GM18861 (cell line): ENCODE results near the gene FAM237B.

ENCODE experiments used
- ATAC-seq: cut with Tn5 transposase; IDR thresholded peaks from one replicate; pipeline ENCODE4 v1.9.1; 2021; ENCODE audit not compliant: unreplicated experiment

FAM237B gene

DNA sequence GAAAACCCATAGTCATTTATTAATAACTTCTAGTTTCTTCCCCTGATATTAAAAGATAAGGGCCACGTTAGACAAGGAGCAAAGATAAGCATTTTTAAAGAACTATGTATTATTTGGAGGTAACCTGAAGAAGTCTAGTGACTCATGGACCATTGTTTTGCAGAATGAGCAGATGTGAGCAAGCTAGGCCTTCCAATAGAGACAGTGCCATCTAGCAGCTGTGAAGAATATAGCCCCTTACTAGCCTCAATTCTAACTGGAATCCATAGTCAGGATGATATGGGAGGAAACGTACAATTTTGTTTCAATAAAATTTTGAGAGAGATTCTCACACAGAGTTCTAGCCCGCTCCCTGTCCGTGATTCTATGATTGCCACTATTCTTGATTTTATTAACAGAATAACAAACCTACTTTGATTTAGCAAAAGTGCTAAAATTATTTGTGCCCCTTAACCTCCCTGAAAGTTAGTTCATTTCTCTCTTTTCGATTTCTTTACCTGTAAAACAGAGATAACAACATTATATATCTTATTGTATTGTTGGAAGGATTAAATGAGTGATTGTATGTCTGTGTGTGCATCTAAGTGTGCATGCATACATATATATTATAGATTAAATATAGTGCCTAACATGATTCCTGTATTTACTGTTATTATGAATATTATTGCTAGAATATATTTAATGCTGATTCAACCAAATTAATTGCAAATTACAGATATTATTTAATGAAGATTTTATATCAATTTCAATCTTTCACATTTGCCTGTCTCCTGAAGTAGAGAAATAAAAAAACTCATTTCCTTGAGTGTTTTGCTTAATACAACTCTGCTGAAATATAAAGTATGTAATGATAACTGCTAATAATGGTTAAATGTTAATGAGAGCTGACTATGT is 22.7 kb downstream of the FAM237B start:
- peak; percentile 90 for ATAC-seq

GRCh38 chr7:90290244-90291113 is 30.6 kb downstream of the FAM237B start:
- ATAC-seq: no peak

DNA sequence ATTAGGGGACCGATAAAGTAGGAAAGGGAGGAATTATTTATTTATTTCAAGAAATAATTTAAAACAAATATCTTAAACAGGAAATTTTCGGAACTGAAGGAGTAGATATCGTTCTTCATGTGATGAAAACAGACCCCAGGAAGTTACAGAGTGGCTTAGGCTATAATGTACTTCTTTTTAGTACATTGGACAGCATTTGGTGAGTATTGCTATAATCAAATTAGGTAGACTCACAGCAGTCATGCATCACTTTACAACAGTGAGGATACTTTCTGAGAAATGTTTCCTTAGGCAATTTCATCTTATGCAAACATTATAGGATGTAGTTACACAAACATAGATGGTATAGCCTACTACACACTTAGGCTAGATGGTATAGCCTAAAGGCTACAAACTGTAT is 33.0 kb downstream of the FAM237B start:
- no peak for ATAC-seq

DNA sequence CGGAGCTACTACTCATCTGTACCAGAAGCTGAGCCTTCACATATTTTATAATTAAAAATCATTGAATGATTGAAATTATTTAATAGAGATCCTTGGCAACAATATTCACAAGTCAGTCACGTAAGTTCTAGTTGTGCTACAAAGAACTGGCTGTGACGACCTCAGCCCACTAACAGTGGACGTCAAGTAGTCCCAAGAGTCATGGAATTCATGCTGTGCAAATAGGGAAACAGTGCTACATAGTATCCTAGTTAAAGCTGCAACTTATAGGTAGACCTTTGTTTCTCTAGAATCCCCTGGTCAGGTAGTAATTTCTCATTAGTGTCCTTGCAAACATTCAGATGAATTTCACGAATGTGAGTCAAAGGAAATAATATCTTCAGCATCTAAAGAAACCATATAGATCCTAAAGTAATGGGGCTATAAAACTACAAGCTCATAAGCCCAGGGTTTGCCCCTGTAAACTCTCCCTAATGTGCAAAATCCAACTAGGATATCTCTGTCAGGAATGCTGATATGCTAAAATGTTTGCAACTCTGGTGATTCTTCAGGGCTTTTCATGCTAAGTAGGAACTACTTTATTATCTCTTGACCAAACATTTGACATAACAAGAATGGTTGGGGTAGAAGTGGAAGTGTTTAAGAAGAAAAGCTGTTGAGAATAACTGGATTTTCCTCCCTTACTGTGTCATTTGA is 44.9 kb downstream of the FAM237B start:
- no peak for ATAC-seq

DNA sequence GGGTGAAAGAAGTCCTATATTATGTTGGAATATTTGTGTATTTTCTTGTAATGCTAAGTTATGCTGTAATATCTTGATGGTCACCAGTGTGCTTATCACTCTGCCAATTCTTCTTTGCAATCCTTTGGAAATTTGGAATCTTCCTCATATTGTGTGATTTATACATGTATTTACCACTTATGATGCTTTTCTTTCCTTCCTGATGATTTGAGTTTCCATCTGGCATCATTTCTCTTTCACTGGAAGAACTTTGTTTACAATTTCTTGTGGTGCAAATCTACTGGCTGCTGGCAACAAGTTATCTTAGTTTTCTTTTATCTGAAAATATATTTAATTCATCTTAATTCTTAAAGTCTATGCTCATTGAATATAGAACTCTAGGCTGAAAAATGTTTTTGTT is 46.9 kb downstream of the FAM237B start:
- ATAC-seq: no peak

DNA sequence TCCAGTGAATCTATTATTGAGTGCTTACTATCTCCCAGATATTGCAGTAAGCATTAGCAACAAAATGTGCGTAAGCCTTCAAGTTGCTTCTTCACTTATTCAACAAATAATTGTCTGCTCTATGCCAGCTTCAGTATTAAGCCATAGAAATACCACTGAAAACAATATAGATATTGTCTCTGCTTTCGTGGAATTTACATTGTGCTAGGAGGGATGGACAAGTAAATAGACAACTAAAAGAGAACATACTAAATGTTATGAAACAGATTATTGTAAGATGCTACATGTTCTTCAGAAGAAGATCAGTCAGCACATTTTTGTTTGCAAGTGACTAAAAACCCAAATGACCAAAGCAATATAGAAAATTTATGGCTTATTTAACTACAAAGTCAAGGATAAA is 48.9 kb downstream of the FAM237B start:
- no peak for ATAC-seq

GRCh38 chr7:90271753-90272152 is 49.4 kb downstream of the FAM237B start:
- no peak for ATAC-seq

- ATAC-seq: no peak
Measured at GRCh38 chr7:90270431-90271178, 50.5 kb downstream of the FAM237B start.

GRCh38 chr7:90269163-90269562 is 51.9 kb downstream of the FAM237B start:
- ATAC-seq: no peak

DNA sequence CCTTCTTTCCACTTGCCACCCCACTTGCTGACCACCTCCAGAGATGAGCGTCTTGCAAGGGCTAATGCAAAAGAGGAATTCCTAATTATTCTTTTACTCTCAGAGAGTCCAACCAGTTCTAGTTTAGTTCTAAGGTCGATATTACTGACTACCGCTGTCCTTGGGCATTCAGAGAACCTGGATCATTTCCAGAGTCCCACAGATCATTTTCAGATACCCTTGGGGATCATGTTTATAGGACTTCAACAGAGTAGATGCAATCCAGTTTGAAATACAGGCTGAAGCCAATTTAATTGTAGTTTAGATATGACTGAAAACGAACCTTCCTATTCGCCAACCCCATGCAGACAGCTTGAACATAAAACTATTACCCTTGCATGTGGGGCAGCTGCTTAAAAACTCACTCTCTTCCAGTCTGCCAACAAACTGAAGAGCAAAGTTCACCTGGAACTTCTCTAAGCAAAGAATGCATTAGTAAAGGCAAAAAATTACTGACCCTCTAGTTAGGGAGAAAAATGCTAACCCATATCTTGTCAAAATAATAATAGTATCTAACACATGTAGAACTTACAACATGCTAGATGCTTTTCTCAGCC is 53.7 kb downstream of the FAM237B start:
- ATAC-seq: no peak

GRCh38 chr7:90266808-90267207 is 54.3 kb downstream of the FAM237B start:
- ATAC-seq: no peak
